Measurements from ENCODE around the gene CPED1. TPM values are rescaled to one million over a fixed set of nuclear protein-coding genes. Genes with fewer than 3 reads are reported as not detected.
"Not testable (repeated sequence)": the region's sequence is repeated elsewhere in the genome, so short reads cannot be mapped to it uniquely, and the experiment has no call there.

The CPED1 gene
- total RNA-seq, 4 donors from 2014 or later, result 1.3 to 5.6 (median 3.6) TPM

- H3K4me1 ChIP-seq, result no peaks in the 10 kb centered on the region
- no peaks in the 10 kb centered on the region for H3K36me3 ChIP-seq
- H3K9me3 ChIP-seq, result peaks cover 7% of the 10 kb centered on the region
- DNase-seq (ENCODE audit: low spot score in 2 of 2), result no peak
- WGBS, result 57% methylated on average over 3 of the region's 3 CpGs
- TF ChIP-seq CTCF (IDR thresholded peaks at IDR 0.05), result no peak
- no peak overlapping the region for H3K4me3 ChIP-seq
- H3K27ac ChIP-seq, result no peak overlapping the region
- H3K27me3 ChIP-seq, result no peaks in the 10 kb centered on the region
Measured at GRCh38 chr7:121282129-121282528, 293.6 kb downstream of the CPED1 start.

- H3K27me3 ChIP-seq, result no peaks in the 10 kb centered on the region
- H3K9me3 ChIP-seq, result peaks cover 10% of the 10 kb centered on the region
- H3K4me3 ChIP-seq, result no peak overlapping the region
- TF ChIP-seq POLR2A (IDR thresholded peaks at IDR 0.05) (no peak), POLR2AphosphoS5 (IDR thresholded peaks at IDR 0.05) (no peak), CTCF (IDR thresholded peaks at IDR 0.05) (no peak), EP300 (IDR thresholded peaks at IDR 0.05) (no peak)
- H3K27ac ChIP-seq, result no peak overlapping the region
- no peaks in the 10 kb centered on the region for H3K36me3 ChIP-seq
- no peaks in the 10 kb centered on the region for H3K4me1 ChIP-seq
- no peak for DNase-seq (ENCODE audit: low spot score in 2 of 2)
- 91% methylated on average over 1 of the region's 1 CpG for WGBS
Measured at GRCh38 chr7:121285066-121285667, 296.7 kb downstream of the CPED1 start.

GRCh38 chr7:121286186-121286585 lies 297.7 kb downstream of the CPED1 start:
- Histone ChIP-seq H3K4me1 (no peaks in the 10 kb centered on the region), H3K4me3 (no peak overlapping the region), H3K27ac (no peak overlapping the region), H3K9me3 (peaks cover 10% of the 10 kb centered on the region), H3K27me3 (no peaks in the 10 kb centered on the region), H3K36me3 (no peaks in the 10 kb centered on the region)
- 87% methylated on average over 2 of the region's 2 CpGs for WGBS
- no peak for DNase-seq (ENCODE audit: low spot score in 2 of 2)
- TF ChIP-seq CTCF (IDR thresholded peaks at IDR 0.05) (no peak), POLR2AphosphoS5 (IDR thresholded peaks at IDR 0.05) (no peak), EP300 (IDR thresholded peaks at IDR 0.05) (no peak), POLR2A (IDR thresholded peaks at IDR 0.05) (no peak)

GRCh38 chr7:121286742-121287734 lies 298.5 kb downstream of the CPED1 start:
- TF ChIP-seq POLR2A (IDR thresholded peaks at IDR 0.05), result no peak
- no peak for TF ChIP-seq EP300 (IDR thresholded peaks at IDR 0.05)
- TF ChIP-seq POLR2AphosphoS5 (IDR thresholded peaks at IDR 0.05), result no peak
- TF ChIP-seq CTCF (IDR thresholded peaks at IDR 0.05), result no peak
- whole genome bisulfite sequencing, result 89% methylated on average over 6 of the region's 6 CpGs
- H3K27me3 ChIP-seq, result no peaks in the 10 kb centered on the region

GRCh38 chr7:121288894-121289293 lies 300.4 kb downstream of the CPED1 start:
- Histone ChIP-seq H3K9me3 (peaks cover 10% of the 10 kb centered on the region), H3K36me3 (no peaks in the 10 kb centered on the region)

More at GRCh38 chr7:121286742-121287734, 298.5 kb downstream of the CPED1 start:
- H3K27ac ChIP-seq, result no peak overlapping the region
- H3K4me3 ChIP-seq, result no peak overlapping the region
- no peaks in the 10 kb centered on the region for H3K4me1 ChIP-seq
- no peak for DNase-seq (ENCODE audit: low spot score in 2 of 2)
- H3K36me3 ChIP-seq, result no peaks in the 10 kb centered on the region
- peaks cover 10% of the 10 kb centered on the region for H3K9me3 ChIP-seq

GRCh38 chr7:121289930-121290329 lies 301.4 kb downstream of the CPED1 start:
- not testable (repeated sequence) for DNase-seq (ENCODE audit: low spot score in 2 of 2); H3K4me1 ChIP-seq; H3K9me3 ChIP-seq; H3K4me3 ChIP-seq; H3K27me3 ChIP-seq; H3K27ac ChIP-seq; H3K36me3 ChIP-seq
- 96% methylated on average over 5 of the region's 5 CpGs for WGBS

More at GRCh38 chr7:121288894-121289293, 300.4 kb downstream of the CPED1 start:
- TF ChIP-seq POLR2AphosphoS5 (IDR thresholded peaks at IDR 0.05) (no peak), CTCF (IDR thresholded peaks at IDR 0.05) (no peak), POLR2A (IDR thresholded peaks at IDR 0.05) (no peak), EP300 (IDR thresholded peaks at IDR 0.05) (no peak)
- Histone ChIP-seq H3K27ac (no peak overlapping the region), H3K4me3 (no peak overlapping the region), H3K4me1 (no peaks in the 10 kb centered on the region), H3K27me3 (no peaks in the 10 kb centered on the region)
- no peak for DNase-seq (ENCODE audit: low spot score in 2 of 2)

All from suprapubic skin (tissue), 4 donors.